HepG2 (cell line): Measurements from ENCODE around the gene MSTO1. TPM values are rescaled to one million over a fixed set of nuclear protein-coding genes. Genes with fewer than 3 reads are reported as not detected.
A peak's percentile ranks its signal among the peaks of the same experiment; 100 is the strongest.

Source experiments
- ATAC-seq: fragments of 200-7000 bp; cut with Tn5 transposase; 3 replicates; pipeline ENCODE4 v1.9.1; 2020; ENCODE audit warnings: mild to moderate bottlenecking, moderate library complexity
- BruUV-seq: library from RNA; stranded (reverse); fragments of 400-500 nt; replicated peaks from 2 replicates; lab custom pipeline; 2021; lab: Mats Ljungman, UMichigan
- CTCF ChIA-PET: fragments of 300-600 bp; formaldehyde crosslinking; extraction: SDS; loops from one replicate; lab custom pipeline; 2021; ENCODE audit warnings: low total read pairs, inconsistent platforms, low intra/inter-chr PET ratio; lab: Yijun Ruan, JAX
- POLR2A ChIA-PET: fragments of 350-600 bp; sonication (Branson Sonifier 250); formaldehyde crosslinking; loops from one replicate; lab custom pipeline; 2020; ENCODE audit warnings: antibody characterized with exemption, inconsistent platforms; lab: Yijun Ruan, JAX
- DNase-seq: peaks from one replicate; pipeline ENCODE4 v3.0.0-alpha.2; 2015; ENCODE audit warnings: low spot score
- FAIRE-seq: peaks from 3 replicates; lab custom pipeline; 2011; peaks lifted over from hg19 to GRCh38; lab: Jason Lieb, UNC
- H2AFZ ChIP-seq: one replicate; pipeline ENCODE4 v1.6.1; 2011; ENCODE audit warnings: low read length, inconsistent platforms
- H3K27ac ChIP-seq: fragments of 300-600 bp; 3 replicates; pipeline ENCODE4 v1.8.0; 2011; ENCODE audit warnings: mixed run types, mild to moderate bottlenecking, mixed read lengths, low read length, inconsistent platforms; ENCODE audit not compliant: insufficient read depth; ENCODE audit errors: extremely low read length
- H3K27me3 ChIP-seq, 2 experiments: fragments of 200-600 bp in 1 of 2; 2 replicates in 1 of 2; 3 replicates in 1 of 2; pipeline versions ENCODE4 v1.6.0 to v1.8.0; 2011; ENCODE audit warnings: low read length in 2 of 2, mild to moderate bottlenecking in 2 of 2, moderate library complexity in 2 of 2, inconsistent platforms in 1 of 2; ENCODE audit not compliant: insufficient read depth in 2 of 2, control insufficient read depth in 1 of 2
- H3K36me3 ChIP-seq, 2 experiments: fragments of 200-600 bp in 1 of 2; replicated peaks in 1 of 2; 2 replicates in 1 of 2; 3 replicates in 1 of 2; pipeline versions ENCODE4 v1.5.1 to v1.8.0; 2011; ENCODE audit warnings: low read length in 2 of 2, inconsistent platforms in 1 of 2; ENCODE audit not compliant: insufficient read depth in 2 of 2, control insufficient read depth in 1 of 2
- H3K4me1 ChIP-seq: 2 replicates; pipeline ENCODE4 v1.5.1; 2012; ENCODE audit warnings: low read length, inconsistent platforms; ENCODE audit not compliant: insufficient read depth
- H3K4me2 ChIP-seq: 2 replicates; pipeline ENCODE4 v1.6.0; 2011; ENCODE audit warnings: low read depth, low read length, inconsistent platforms
- H3K4me3 ChIP-seq, 3 experiments: fragments of 200-600 bp in 1 of 3; sonication (generic), shearing (Covaris generic) in 1 of 3; replicated peaks in 1 of 3; 2 replicates each; pipeline ENCODE4 v1.5.1; 2011 to 2016; ENCODE audit warnings: low read length in 3 of 3, inconsistent platforms in 2 of 3, low read depth in 2 of 3, mild to moderate bottlenecking in 2 of 3, control low read depth in 1 of 3, mixed read lengths in 1 of 3; ENCODE audit not compliant: insufficient read depth in 1 of 3
- H3K79me2 ChIP-seq: one replicate; pipeline ENCODE4 v1.6.1; 2011; ENCODE audit warnings: low read length, inconsistent platforms; ENCODE audit not compliant: insufficient read depth
- H3K9ac ChIP-seq: 2 replicates; pipeline ENCODE4 v1.6.0; 2011; ENCODE audit warnings: mild to moderate bottlenecking, low read depth, low read length, inconsistent platforms; ENCODE audit not compliant: insufficient read depth
- H3K9me3 ChIP-seq: 2 replicates; pipeline ENCODE4 v1.5.1; 2012; ENCODE audit warnings: mild to moderate bottlenecking, low read length
- H4K20me1 ChIP-seq: 2 replicates; pipeline ENCODE4 v1.6.0; 2011; ENCODE audit warnings: inconsistent platforms, mild to moderate bottlenecking, low read length, moderate library complexity; ENCODE audit not compliant: insufficient read depth
- E2F1 ChIP-seq: sonication (generic); formaldehyde crosslinking; IDR thresholded peaks from 2 replicates; pipeline ENCODE4 v1.5.0; 2020; ENCODE audit warnings: missing genetic modification reagents
- GLI4 ChIP-seq: sonication (generic); formaldehyde crosslinking; IDR thresholded peaks from 2 replicates; pipeline ENCODE4 v1.5.1; 2020; ENCODE audit warnings: missing genetic modification reagents, mild to moderate bottlenecking, moderate library complexity, borderline replicate concordance
- GTF3A ChIP-seq: sonication (generic); formaldehyde crosslinking; conservative IDR thresholded peaks from 2 replicates; pipeline ENCODE4 v1.4.0; 2020; ENCODE audit warnings: mild to moderate bottlenecking, missing genetic modification reagents
- HNRNPUL1 ChIP-seq: fragments of 200-400 bp; formaldehyde crosslinking; IDR thresholded peaks from 2 replicates; pipeline ENCODE4 v1.6.1; 2017; ENCODE audit warnings: low read depth, mild to moderate bottlenecking, low read length, moderate library complexity
- KLF13 ChIP-seq: sonication (generic); formaldehyde crosslinking; IDR thresholded peaks from 2 replicates; pipeline ENCODE4 v1.4.0; 2020; ENCODE audit warnings: mild to moderate bottlenecking, missing genetic modification reagents
- RERE ChIP-seq: IDR thresholded peaks from 2 replicates; pipeline ENCODE4 v1.6.1; 2016; ENCODE audit warnings: low read depth, missing genetic modification reagents, missing compliant biosample characterization
- SP140L ChIP-seq: sonication (generic); formaldehyde crosslinking; IDR thresholded peaks from 2 replicates; pipeline ENCODE4 v1.4.0; 2020; ENCODE audit warnings: missing genetic modification reagents, borderline replicate concordance
- ZC3H4 ChIP-seq: sonication (generic); formaldehyde crosslinking; IDR thresholded peaks from 2 replicates; pipeline ENCODE4 v1.4.0; 2020; ENCODE audit warnings: missing genetic modification reagents, borderline replicate concordance
- ZFP91 ChIP-seq: sonication (generic); formaldehyde crosslinking; IDR thresholded peaks from 2 replicates; pipeline ENCODE4 v1.9.0; 2022; ENCODE audit warnings: missing genetic modification reagents, mild to moderate bottlenecking, borderline replicate concordance
- in situ Hi-C: cut with HindIII; loops from 2 replicates; pipeline ENCODE4 v1.10.0; 2017; ENCODE audit warnings: low pct_unique_long_range_greater_than_20kb; ENCODE audit not compliant: extremely low pct_ligation_motif_present
- intact Hi-C: fragments of 100-400 bp; cut with micrococcal nuclease; formaldehyde crosslinking; loops from one replicate; pipeline ENCODE4 v1.10.0; 2022; ENCODE audit not compliant: unreplicated experiment
- polyA plus RNA-seq, 8 experiments: library from polyadenylated mRNA; depleted of rRNA in 3 of 8; stranded (reverse) in 7 of 8; unstranded in 1 of 8; fragments of >200 nt; fragmentation: Illumina TruSeq in 4 of 8; extraction: Trizol in 4 of 8; gene quantifications; 2 replicates each; pipeline versions ENCODE4 v1.2.1 to v1.2.3, GENCODE V29; 2011 to 2016; ENCODE audit warnings: low read depth in 4 of 8, missing spikeins in 1 of 8, mixed read lengths in 1 of 8; ENCODE audit not compliant: insufficient read depth in 1 of 8
- total RNA-seq, 5 experiments: library from RNA; depleted of rRNA; stranded (reverse); fragments of >200 nt; fragmentation: Illumina TruSeq; extraction: Trizol; gene quantifications; 2 replicates each; pipeline ENCODE4 v1.2.3, GENCODE V29; 2016; ENCODE audit warnings: low read depth in 1 of 5

MSTO1 gene
- total and polyA plus RNA-seq, 2 of the 13 experiments (the other 11 are each of a cell fraction or from before 2014, with no cell fraction given), result 19.1 to 25.3 TPM

GRCh38 chr1:155640367-155640766 lies 30.3 kb downstream of the MSTO1 start:
- Histone ChIP-seq H3K79me2 (no peaks in the 10 kb centered on the region), H3K9me3 (peaks cover 29% of the 10 kb centered on the region), H3K27ac (no peak overlapping the region), H3K36me3 (no peaks in the 10 kb centered on the region), H2AFZ (peak overlapping the region; percentile 29), H3K4me2 (peak overlapping the region; percentile 35; the same call in 1 of the 2 replicates), H3K9ac (no peak overlapping the region), H3K4me1 (peaks cover 63% of the 10 kb centered on the region), H3K27me3 (no peaks in the 10 kb centered on the region), H3K4me3 (no peak overlapping the region), H4K20me1 (no peaks in the 10 kb centered on the region)
- in situ Hi-C loops (no loop called here), intact Hi-C loops (no loop called here)
- TF ChIP-seq E2F1 (CRISPR knock-in tag) (no peak), GLI4 (CRISPR knock-in tag) (no peak), ZFP91 (CRISPR knock-in tag) (no peak), GTF3A (CRISPR knock-in tag) (no peak), SP140L (CRISPR knock-in tag) (no peak), HNRNPUL1 (no peak), RERE (CRISPR knock-in tag) (no peak), KLF13 (CRISPR knock-in tag) (no peak), ZC3H4 (no peak)
- BruUV-seq, result no TSS peak
- ChIA-PET POLR2A (no interaction called here), CTCF (no interaction called here)
- no peak for FAIRE-seq
- no peak for ATAC-seq
- no peak for DNase-seq
